Thyroid gland (tissue), 4 donors: ENCODE data around the gene TANC1.

Source experiments
- POLR2A ChIP-seq, 2 donors: fragments of 450-650 bp; IDR thresholded peaks; one replicate each; pipeline ENCODE4 v1.6.1; 2017; ENCODE audit warnings: antibody characterized with exemption in 2 of 2, mild to moderate bottlenecking in 2 of 2, moderate library complexity in 1 of 2
- TF ChIP-seq, protein P1 (sequence below), 6 experiments: fragments of 200-600 bp in 3 of 6; fragments of 450-650 bp in 3 of 6; sonication (generic) in 3 of 6; IDR thresholded peaks; one replicate each; pipeline ENCODE4 v1.5.1; 2016 to 2019; ENCODE audit warnings: antibody characterized with exemption in 6 of 6, mild to moderate bottlenecking in 2 of 6, inconsistent platforms in 1 of 6, moderate library complexity in 1 of 6

DNA sequence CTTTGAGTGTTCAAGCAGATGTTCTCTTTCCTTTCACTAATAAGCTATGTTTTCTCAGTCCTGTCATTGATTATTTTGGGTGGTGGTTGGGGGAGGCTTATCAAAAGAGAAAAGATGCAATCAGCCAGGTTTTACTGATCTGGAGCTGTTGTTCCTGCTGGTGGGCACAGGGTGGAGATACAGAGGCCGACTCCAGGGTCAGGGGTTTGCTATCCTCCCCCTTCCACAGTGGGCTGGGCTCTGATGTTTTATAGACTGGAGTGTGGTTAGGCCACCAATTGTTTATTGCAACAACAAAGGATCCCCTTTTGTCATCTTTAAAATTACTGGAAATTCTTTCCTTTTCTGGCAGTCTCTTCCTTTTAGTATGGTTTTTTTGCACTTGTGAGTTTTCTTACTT, 120.5 kb downstream of the TANC1 start:
- TF ChIP-seq, protein P1, sequence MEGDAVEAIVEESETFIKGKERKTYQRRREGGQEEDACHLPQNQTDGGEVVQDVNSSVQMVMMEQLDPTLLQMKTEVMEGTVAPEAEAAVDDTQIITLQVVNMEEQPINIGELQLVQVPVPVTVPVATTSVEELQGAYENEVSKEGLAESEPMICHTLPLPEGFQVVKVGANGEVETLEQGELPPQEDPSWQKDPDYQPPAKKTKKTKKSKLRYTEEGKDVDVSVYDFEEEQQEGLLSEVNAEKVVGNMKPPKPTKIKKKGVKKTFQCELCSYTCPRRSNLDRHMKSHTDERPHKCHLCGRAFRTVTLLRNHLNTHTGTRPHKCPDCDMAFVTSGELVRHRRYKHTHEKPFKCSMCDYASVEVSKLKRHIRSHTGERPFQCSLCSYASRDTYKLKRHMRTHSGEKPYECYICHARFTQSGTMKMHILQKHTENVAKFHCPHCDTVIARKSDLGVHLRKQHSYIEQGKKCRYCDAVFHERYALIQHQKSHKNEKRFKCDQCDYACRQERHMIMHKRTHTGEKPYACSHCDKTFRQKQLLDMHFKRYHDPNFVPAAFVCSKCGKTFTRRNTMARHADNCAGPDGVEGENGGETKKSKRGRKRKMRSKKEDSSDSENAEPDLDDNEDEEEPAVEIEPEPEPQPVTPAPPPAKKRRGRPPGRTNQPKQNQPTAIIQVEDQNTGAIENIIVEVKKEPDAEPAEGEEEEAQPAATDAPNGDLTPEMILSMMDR (IDR thresholded peaks at IDR 0.05): no peak
- no peak for TF ChIP-seq POLR2A (IDR thresholded peaks at IDR 0.05)
